Muscle of back (tissue), 11 donors: ENCODE measurements around the gene ATP11B. TPM values are rescaled to one million over a fixed set of nuclear protein-coding genes. Genes with fewer than 3 reads are reported as not detected.
"Not testable (repeated sequence)": the region's sequence is repeated elsewhere in the genome, so short reads cannot be mapped to it uniquely, and the experiment has no call there.

Source experiments
- DNase-seq, 3 donors: peaks; one replicate each; pipeline versions ENCODE4 v3.0.0 to v3.0.0-alpha.2; 2013
- polyA plus RNA-seq, 10 donors: library from polyadenylated mRNA; unstranded; fragments of 120-200 nt; gene quantifications; one replicate each; pipeline ENCODE4 v1.2.1, GENCODE V29; 2013; ENCODE audit not compliant: insufficient read length in 10 of 10

The ATP11B gene
- polyA plus RNA-seq, 10 donors, result 39.5 to 54.7 (median 46.6) TPM

- DNase-seq, result no peak
These were observed 1.4 kb downstream of the ATP11B start for GRCh38 chr3:182794455-182795388.

DNA sequence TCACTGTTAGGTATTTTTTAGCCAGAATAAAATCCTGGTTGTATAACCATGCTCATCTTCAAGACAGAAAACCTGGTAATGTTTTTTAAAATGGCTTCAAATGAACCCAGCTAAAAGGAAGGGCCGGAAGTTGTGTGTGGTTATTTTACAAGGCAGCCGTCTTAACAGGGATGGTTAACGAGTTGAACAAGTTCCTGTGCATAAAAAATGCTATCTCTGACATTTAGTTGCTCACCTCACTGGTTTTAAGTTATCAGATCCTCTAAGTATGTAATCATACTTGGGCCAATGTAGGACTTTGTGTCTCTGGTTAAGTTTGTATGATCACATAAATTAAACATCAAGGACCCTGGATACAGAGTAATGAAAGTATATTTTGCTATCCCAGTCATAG lies 2.1 kb downstream of the ATP11B start:
- DNase-seq, result peak in 1 of 3 donors; percentile 26

DNA sequence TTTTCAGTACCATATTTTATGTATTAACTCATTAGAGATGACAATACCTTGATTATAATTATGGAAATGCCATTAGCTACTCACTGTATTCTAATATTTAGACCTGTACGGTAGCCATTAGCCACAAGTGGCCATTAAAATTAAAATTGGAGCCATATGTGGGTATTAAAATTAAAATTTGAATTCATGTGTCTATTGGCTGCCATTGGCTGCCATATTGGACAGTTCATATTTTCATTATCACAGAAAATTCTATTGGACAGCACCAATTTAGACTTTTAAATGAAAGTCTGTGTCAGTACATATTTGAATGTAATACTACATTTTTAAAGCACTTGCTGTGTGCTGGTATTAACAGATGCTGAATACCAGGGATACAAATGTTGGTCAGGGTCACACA lies 3.0 kb downstream of the ATP11B start:
- no peak for DNase-seq

DNA sequence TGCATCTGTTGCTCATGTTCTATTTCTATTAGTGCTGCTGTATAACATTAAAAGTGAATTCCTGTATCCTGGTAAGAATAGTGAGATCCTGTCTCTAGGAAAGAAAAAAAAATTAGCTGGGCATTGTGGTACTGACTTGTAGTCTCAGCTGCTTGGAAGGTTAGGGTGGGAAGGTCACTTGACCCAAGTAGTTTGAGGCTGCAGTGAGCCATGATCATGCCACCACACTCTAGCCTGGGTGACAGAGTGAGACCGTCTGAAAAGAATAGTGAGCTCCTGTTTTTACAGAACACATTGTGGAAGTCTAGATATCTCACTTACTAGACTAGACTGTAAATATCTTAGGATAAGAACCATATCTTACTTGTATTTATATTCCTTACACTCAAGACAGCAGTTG lies 4.6 kb downstream of the ATP11B start:
- no peak for DNase-seq

DNA sequence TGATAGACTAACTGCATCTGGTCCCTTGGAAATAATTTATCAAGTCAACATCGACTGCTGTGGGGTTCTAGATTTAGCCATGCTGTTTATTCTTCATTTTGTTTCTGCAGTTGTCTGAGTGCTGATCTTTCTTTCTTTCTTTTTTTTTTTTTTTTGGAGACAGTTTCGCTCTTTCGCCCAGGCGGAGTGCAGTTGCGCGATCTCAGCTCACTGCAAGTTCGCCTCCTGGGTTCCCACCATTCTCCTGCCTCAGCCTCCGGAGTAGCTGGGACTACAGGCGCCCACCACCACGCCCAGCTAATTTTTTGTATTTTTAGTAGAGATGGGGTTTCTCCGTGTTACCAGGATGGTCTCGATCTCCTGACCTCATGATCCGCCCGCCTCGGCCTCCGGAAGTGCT lies 5.8 kb downstream of the ATP11B start:
- not testable (repeated sequence) for DNase-seq

DNA sequence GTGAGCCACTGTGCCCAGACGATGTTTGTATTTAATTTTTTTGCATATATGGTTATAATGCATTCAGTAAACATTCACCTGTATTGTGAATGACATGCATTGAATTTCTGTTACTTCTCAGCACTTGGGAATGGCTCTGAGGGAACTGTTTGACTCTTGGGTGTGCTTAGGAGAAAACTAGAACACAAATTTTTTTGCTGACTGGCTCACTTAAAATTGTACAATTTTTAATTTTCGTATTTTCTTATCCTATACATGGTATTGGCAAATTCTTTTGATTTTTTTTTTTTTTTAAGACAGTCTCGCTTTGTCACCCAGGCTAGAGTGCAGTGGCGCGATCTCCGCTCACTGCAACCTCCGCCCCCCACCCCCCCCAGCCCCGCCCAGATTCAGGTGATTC lies 7.2 kb downstream of the ATP11B start:
- no peak for DNase-seq

GRCh38 chr3:182802413-182803390 lies 9.4 kb downstream of the ATP11B start:
- DNase-seq, result no peak

- no peak for DNase-seq
These were observed 10.3 kb downstream of the ATP11B start for GRCh38 chr3:182803596-182803995.

DNA sequence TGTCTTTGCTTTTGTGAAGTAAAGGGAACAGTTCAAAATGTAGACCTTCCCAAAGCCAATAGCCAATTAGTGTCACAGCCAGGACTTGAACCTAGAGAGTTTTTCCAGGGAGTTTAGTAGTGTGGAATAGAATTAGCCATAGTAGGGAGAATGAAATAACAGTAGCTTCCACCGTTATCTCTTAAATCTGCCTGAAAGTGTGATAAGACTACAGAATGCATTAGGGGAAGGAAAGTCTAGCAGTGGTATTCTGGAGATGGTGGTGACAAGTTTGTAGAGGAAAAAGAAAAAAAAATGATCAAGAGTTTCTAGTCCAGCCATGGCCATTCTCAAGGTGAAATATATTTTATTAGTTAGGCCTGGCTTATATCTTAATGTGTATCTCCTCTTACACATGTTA lies 13.8 kb downstream of the ATP11B start:
- no peak for DNase-seq

- no peak for DNase-seq
These were observed 14.9 kb downstream of the ATP11B start for GRCh38 chr3:182808041-182808770.

- DNase-seq, result no peak
These were observed 16.2 kb downstream of the ATP11B start for GRCh38 chr3:182809531-182809930.

DNA sequence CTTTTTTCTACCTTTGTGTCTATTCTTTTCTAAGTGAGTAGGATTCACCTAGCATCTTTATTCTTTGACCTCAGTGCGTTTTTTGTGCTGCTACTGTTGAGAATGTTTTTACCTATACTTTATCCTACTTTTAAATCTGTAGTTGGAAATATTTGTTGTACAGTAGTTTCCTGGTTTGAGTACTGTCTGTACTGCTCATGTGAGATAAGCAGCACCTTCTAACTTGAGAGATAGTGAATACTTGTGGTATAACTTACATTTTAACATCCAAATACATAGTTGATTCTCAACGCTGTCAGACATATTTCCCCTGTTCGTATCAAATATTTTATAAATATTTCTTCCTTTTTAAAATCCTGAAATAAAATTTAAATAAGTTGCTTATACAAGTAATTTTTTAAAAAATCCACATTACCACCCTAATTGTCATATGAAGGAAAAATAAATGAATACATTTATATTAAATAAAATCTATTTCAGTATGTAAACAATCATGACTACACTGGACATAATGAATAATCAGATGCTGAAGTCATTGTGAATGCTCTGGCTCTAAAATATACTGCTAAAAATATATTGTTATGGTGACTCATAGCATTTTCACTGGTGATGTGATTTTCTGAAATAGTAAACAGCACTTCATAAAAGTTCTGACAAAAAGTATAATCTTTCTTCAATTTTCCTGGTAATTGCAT lies 17.4 kb downstream of the ATP11B start:
- no peak for DNase-seq

- no peak for DNase-seq
These were observed 17.9 kb downstream of the ATP11B start for GRCh38 chr3:182811269-182811596.

DNA sequence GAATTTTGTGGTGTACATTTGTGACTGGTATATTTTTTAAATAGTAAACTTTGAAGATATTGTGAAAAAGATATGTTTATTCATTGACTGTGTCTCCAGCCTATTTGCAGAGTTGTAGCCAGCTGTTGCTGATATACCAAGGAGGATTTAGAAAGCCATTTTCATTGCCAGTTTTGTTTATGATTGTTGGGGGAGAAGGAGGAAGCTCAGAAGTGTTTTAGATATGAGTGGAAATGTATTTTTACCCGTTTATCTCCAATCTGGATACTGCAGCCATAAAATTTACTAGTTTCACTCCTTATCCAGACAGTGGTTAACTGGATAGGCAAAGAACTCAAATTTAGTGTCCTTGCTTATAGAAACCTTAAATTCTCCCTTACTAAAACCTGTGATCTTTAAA lies 18.8 kb downstream of the ATP11B start:
- no peak for DNase-seq

GRCh38 chr3:182814419-182815062 lies 21.2 kb downstream of the ATP11B start:
- DNase-seq, result no peak

GRCh38 chr3:182816181-182816580 lies 22.9 kb downstream of the ATP11B start:
- no peak for DNase-seq

DNA sequence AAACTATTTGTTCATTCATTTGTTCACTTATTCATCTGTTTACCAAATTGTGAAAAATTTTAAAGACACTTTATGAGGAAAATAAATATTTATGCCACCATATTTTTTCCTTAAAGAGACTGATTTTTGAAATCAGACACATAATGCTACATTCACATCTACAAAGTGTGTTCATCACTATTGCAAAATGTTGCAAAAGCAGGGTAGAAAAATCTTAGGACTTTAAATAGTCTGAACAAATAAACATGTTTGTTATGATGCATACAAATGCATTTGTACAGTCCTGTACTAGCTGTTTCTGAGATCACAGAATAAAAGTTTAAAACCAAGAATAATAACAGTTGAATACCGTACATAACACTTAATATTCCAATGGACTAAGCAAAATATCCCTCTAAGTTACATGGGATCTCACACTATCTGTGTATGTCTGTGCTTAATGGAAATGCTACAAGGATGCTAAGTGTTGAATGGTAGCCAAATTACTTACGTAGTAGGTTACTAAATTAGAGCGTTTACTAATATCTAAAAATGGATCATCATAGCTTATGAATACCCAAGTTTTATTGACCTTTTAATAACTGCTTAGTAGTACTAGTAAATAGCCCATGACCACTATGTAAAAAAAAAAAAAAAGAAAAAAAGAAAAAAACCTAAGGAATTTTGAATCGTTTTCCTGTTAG lies 25.1 kb downstream of the ATP11B start:
- DNase-seq, result no peak

- DNase-seq, result no peak
These were observed 28.1 kb downstream of the ATP11B start for GRCh38 chr3:182821221-182821981.

DNA sequence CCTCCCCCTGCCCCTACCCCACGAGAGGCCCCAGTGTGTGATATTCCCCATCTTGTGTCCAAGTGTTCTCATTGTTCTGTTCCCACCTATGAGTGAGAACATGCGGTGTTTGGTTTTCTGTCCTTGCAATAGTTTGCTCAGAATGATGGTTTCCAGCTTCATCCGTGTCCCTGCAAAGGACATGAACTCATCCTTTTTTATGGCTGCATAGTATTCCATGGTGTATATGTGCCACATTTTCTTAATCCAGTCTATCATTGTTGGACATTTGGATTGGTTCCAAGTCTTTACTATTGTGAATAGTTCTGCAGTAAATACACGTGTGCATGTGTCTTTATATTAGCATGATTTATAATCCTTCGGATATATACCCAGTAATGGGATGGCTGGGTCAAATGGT lies 29.0 kb downstream of the ATP11B start:
- DNase-seq, result not testable (repeated sequence)
